Nephron progenitor cell (in vitro differentiated cells): Measurements from ENCODE around the gene NCOA7.

Experiments used
- DNase-seq: peaks from one replicate; pipeline ENCODE4 v3.0.0; 2021
- H3K27ac Mint-ChIP-seq: 2 replicates; pipeline ENCODE4 v1.8.0; 2021; ENCODE audit warnings: mild to moderate bottlenecking, moderate library complexity, mixed read lengths
- H3K27me3 Mint-ChIP-seq: 2 replicates; pipeline ENCODE4 v1.8.0; 2021; ENCODE audit warnings: mild to moderate bottlenecking, low read depth, mixed read lengths; ENCODE audit not compliant: poor library complexity
- H3K36me3 Mint-ChIP-seq: 2 replicates; pipeline ENCODE4 v1.8.0; 2021; ENCODE audit warnings: low read depth, mixed read lengths
- H3K4me1 Mint-ChIP-seq: 2 replicates; pipeline ENCODE4 v1.8.0; 2021; ENCODE audit warnings: mixed read lengths
- H3K4me3 Mint-ChIP-seq: 2 replicates; pipeline ENCODE4 v1.8.0; 2021; ENCODE audit warnings: mild to moderate bottlenecking, moderate library complexity, mixed read lengths
- H3K9me3 Mint-ChIP-seq: 2 replicates; pipeline ENCODE4 v1.8.0; 2021; ENCODE audit warnings: mild to moderate bottlenecking, moderate library complexity, mixed read lengths
- TF ChIP-seq, protein P1 (sequence below): fragments of 200-600 bp; sonication (generic); IDR thresholded peaks from 2 replicates; pipeline ENCODE4 v1.5.0; 2021; ENCODE audit warnings: antibody characterized with exemption

Gene NCOA7

DNA sequence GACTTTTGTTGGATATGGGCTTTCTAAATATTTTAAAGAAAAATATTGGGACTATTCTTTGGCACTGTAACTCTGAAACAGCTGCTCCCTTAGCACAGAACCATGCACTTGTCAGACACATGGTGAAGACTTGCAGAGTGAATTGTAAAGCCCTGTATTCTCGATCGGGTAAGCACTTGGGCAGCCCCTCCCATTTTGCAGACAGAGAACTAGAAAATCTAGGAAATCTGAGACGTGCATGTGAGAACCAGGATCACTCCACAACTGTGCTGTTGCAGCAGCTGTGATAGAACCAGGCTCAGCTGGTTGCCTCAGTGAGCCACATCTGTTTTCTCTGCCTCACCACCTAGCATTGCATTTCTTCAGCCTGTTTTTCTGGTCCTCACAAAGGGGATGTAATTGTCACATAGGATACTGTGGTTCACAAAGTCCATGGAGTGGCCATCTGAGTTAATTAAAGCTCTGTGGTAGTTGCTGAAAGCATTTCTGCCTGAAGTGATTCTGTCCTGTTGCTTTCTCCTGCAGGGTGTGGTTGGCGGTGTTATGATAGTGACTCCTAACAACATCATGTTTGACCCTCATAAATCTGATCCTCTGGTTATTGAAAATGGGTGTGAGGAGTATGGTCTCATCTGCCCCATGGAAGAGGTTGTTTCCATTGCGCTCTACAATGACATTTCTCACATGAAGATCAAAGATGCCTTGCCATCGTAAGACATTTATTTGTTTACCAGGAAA lies 94.0 kb downstream of the NCOA7 start:
- H3K27ac Mint-ChIP-seq: peak overlapping the region; percentile 0
- H3K9me3 Mint-ChIP-seq: no peaks in the 10 kb centered on the region

GRCh38 chr6:125886021-125886420 lies 95.3 kb downstream of the NCOA7 start:
- Mint-ChIP-seq H3K4me1 (no peaks in the 10 kb centered on the region), H3K9me3 (no peaks in the 10 kb centered on the region)
- no peak for DNase-seq

More for the DNA sequence above, 94.0 kb downstream of the NCOA7 start:
- no peak for DNase-seq
- TF ChIP-seq, protein P1, sequence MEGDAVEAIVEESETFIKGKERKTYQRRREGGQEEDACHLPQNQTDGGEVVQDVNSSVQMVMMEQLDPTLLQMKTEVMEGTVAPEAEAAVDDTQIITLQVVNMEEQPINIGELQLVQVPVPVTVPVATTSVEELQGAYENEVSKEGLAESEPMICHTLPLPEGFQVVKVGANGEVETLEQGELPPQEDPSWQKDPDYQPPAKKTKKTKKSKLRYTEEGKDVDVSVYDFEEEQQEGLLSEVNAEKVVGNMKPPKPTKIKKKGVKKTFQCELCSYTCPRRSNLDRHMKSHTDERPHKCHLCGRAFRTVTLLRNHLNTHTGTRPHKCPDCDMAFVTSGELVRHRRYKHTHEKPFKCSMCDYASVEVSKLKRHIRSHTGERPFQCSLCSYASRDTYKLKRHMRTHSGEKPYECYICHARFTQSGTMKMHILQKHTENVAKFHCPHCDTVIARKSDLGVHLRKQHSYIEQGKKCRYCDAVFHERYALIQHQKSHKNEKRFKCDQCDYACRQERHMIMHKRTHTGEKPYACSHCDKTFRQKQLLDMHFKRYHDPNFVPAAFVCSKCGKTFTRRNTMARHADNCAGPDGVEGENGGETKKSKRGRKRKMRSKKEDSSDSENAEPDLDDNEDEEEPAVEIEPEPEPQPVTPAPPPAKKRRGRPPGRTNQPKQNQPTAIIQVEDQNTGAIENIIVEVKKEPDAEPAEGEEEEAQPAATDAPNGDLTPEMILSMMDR: no peak
- Mint-ChIP-seq H3K4me3 (no peak overlapping the region), H3K27me3 (no peaks in the 10 kb centered on the region), H3K4me1 (no peaks in the 10 kb centered on the region), H3K36me3 (peaks cover 22% of the 10 kb centered on the region)

GRCh38 chr6:125886914-125887313 lies 96.2 kb downstream of the NCOA7 start:
- H3K4me1 Mint-ChIP-seq: no peaks in the 10 kb centered on the region
- no peaks in the 10 kb centered on the region for H3K27me3 Mint-ChIP-seq
- H3K4me3 Mint-ChIP-seq: no peak overlapping the region

More at GRCh38 chr6:125886021-125886420, 95.3 kb downstream of the NCOA7 start:
- Mint-ChIP-seq H3K4me3 (no peak overlapping the region), H3K27ac (no peak overlapping the region), H3K36me3 (peaks cover 22% of the 10 kb centered on the region), H3K27me3 (no peaks in the 10 kb centered on the region)
- TF ChIP-seq, protein P1: no peak

GRCh38 chr6:125887372-125887771 lies 96.6 kb downstream of the NCOA7 start:
- no peak for DNase-seq
- H3K27ac Mint-ChIP-seq: no peak overlapping the region
- no peak overlapping the region for H3K4me3 Mint-ChIP-seq
- H3K27me3 Mint-ChIP-seq: no peaks in the 10 kb centered on the region
- no peaks in the 10 kb centered on the region for H3K9me3 Mint-ChIP-seq
- H3K36me3 Mint-ChIP-seq: peaks cover 19% of the 10 kb centered on the region
- H3K4me1 Mint-ChIP-seq: no peaks in the 10 kb centered on the region
- TF ChIP-seq, protein P1: no peak

More at GRCh38 chr6:125886914-125887313, 96.2 kb downstream of the NCOA7 start:
- H3K27ac Mint-ChIP-seq: no peak overlapping the region
- H3K9me3 Mint-ChIP-seq: no peaks in the 10 kb centered on the region
- no peak for DNase-seq
- TF ChIP-seq, protein P1: no peak
- H3K36me3 Mint-ChIP-seq: peaks cover 22% of the 10 kb centered on the region

DNA sequence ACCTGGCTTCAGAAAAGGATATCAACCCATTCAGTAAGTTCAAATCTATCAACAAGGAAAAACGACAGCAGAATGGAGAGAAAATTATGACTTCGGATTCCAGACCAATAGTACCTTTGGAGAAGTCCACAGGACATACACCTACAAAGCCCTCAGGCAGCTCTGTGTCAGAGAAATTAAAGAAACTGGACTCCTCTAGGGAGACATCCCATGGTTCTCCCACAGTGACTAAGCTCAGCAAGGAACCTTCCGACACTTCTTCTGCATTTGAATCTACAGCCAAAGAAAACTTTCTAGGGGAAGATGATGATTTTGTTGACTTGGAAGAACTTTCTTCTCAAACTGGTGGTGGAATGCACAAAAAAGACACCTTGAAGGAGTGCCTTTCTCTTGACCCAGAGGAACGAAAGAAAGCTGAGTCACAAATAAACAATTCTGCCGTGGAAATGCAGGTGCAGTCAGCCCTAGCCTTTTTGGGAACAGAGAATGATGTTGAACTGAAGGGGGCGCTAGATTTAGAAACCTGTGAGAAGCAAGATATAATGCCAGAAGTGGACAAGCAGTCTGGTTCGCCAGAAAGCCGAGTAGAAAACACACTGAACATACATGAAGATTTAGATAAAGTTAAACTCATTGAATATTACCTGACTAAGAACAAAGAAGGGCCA lies 98.4 kb downstream of the NCOA7 start:
- no peak for DNase-seq
- peaks cover 8% of the 10 kb centered on the region for H3K36me3 Mint-ChIP-seq
- no peak overlapping the region for H3K4me3 Mint-ChIP-seq
- H3K4me1 Mint-ChIP-seq: no peaks in the 10 kb centered on the region
- H3K27me3 Mint-ChIP-seq: no peaks in the 10 kb centered on the region
- TF ChIP-seq, protein P1: peak; percentile 35
- no peak overlapping the region for H3K27ac Mint-ChIP-seq
- H3K9me3 Mint-ChIP-seq: no peaks in the 10 kb centered on the region
